ENCODE measurements around the gene COL25A1. TPM values are rescaled to one million over a fixed set of nuclear protein-coding genes. Genes with fewer than 3 reads are reported as not detected.
"Not testable (repeated sequence)": the region's sequence is repeated elsewhere in the genome, so short reads cannot be mapped to it uniquely, and the experiment has no call there.

The COL25A1 gene
- total RNA-seq, 1 experiment from 2014 or later: not detected

- H3K27me3 ChIP-seq (ENCODE audit: control insufficient read depth, insufficient read depth, low read length): no peaks in the 10 kb centered on the region
- no peak overlapping the region for H3K4me3 ChIP-seq (ENCODE audit: low read depth in 2 of 2, low read length in 2 of 2)
- in situ Hi-C loops (cut with HindIII; ENCODE audit: low pct_unique_long_range_greater_than_20kb, low sequenced_read_pairs) (no loop called here), intact Hi-C loops (cut with micrococcal nuclease; ENCODE audit: unreplicated experiment) (no loop called here)
- CTCF ChIA-PET: no interaction called here
- no peaks in the 10 kb centered on the region for H3K36me3 ChIP-seq (ENCODE audit: control insufficient read depth, insufficient read depth, low read length)
- H3K9me3 ChIP-seq (ENCODE audit: control insufficient read depth, insufficient read depth, low read depth, low read length): no peaks in the 10 kb centered on the region
- TF ChIP-seq SIN3A (IDR thresholded peaks at IDR 0.05; ENCODE audit: borderline replicate concordance, insufficient read depth, low read depth, low read length) (no peak), CTCF (IDR thresholded peaks at IDR 0.05) (no peak), TCF7L2 (IDR thresholded peaks at IDR 0.05; ENCODE audit: low read depth, low read length) (no peak), POLR2AphosphoS5 (IDR thresholded peaks at IDR 0.05; ENCODE audit: low read depth, low read length) (no peak), REST (IDR thresholded peaks at IDR 0.05; ENCODE audit: insufficient read depth in 1 of 2, low read depth in 2 of 2, low read length in 1 of 2) (no peak)
- ATAC-seq (no peak), DNase-seq (ENCODE audit: low read depth, low spot score) (no peak)
- BruUV-seq (replicated peaks): no TSS peak
- no peaks in the 10 kb centered on the region for H3K4me1 ChIP-seq (ENCODE audit: control insufficient read depth, insufficient read depth, low read length)
- POLR2A ChIA-PET: no interaction called here
- no peak overlapping the region for H3K27ac ChIP-seq (ENCODE audit: low read length)
These were observed 313.8 kb downstream of the COL25A1 start for GRCh38 chr4:108988464-108989195.

GRCh38 chr4:108984495-108984894, 318.0 kb downstream of the COL25A1 start:
- BruUV-seq (replicated peaks); H3K27ac ChIP-seq (ENCODE audit: low read length); ATAC-seq; H3K4me1 ChIP-seq (ENCODE audit: control insufficient read depth, insufficient read depth, low read length); intact Hi-C loops (cut with micrococcal nuclease; ENCODE audit: unreplicated experiment); H3K4me3 ChIP-seq (ENCODE audit: low read depth in 2 of 2, low read length in 2 of 2); H3K36me3 ChIP-seq (ENCODE audit: control insufficient read depth, insufficient read depth, low read length); POLR2A ChIA-PET; in situ Hi-C loops (cut with HindIII; ENCODE audit: low pct_unique_long_range_greater_than_20kb, low sequenced_read_pairs); DNase-seq (ENCODE audit: low read depth, low spot score); H3K9me3 ChIP-seq (ENCODE audit: control insufficient read depth, insufficient read depth, low read depth, low read length); CTCF ChIA-PET; H3K27me3 ChIP-seq (ENCODE audit: control insufficient read depth, insufficient read depth, low read length): not testable (repeated sequence)

GRCh38 chr4:108982402-108983185, 319.9 kb downstream of the COL25A1 start:
- in situ Hi-C loops (cut with HindIII; ENCODE audit: low pct_unique_long_range_greater_than_20kb, low sequenced_read_pairs): no loop called here
- Histone ChIP-seq H3K36me3 (ENCODE audit: control insufficient read depth, insufficient read depth, low read length) (no peaks in the 10 kb centered on the region), H3K4me3 (ENCODE audit: low read depth in 2 of 2, low read length in 2 of 2) (no peak overlapping the region), H3K9me3 (ENCODE audit: control insufficient read depth, insufficient read depth, low read depth, low read length) (no peaks in the 10 kb centered on the region), H3K27me3 (ENCODE audit: control insufficient read depth, insufficient read depth, low read length) (no peaks in the 10 kb centered on the region), H3K27ac (ENCODE audit: low read length) (no peak overlapping the region), H3K4me1 (ENCODE audit: control insufficient read depth, insufficient read depth, low read length) (no peaks in the 10 kb centered on the region)
- ChIA-PET POLR2A (no interaction called here), CTCF (no interaction called here)
- intact Hi-C loops (cut with micrococcal nuclease; ENCODE audit: unreplicated experiment): no loop called here
- no TSS peak for BruUV-seq (replicated peaks)
- no peak for TF ChIP-seq POLR2AphosphoS5 (IDR thresholded peaks at IDR 0.05; ENCODE audit: low read depth, low read length)
- no peak for TF ChIP-seq SIN3A (IDR thresholded peaks at IDR 0.05; ENCODE audit: borderline replicate concordance, insufficient read depth, low read depth, low read length)
- TF ChIP-seq TCF7L2 (IDR thresholded peaks at IDR 0.05; ENCODE audit: low read depth, low read length): no peak
- no peak for TF ChIP-seq CTCF (IDR thresholded peaks at IDR 0.05)
- TF ChIP-seq REST (IDR thresholded peaks at IDR 0.05; ENCODE audit: insufficient read depth in 1 of 2, low read depth in 2 of 2, low read length in 1 of 2): no peak
- DNase-seq (ENCODE audit: low read depth, low spot score) (no peak), ATAC-seq (no peak)

Data from Panc1 (cell line).